SK-N-SH treated with all-trans-retinoic acid at 6 μM for 48 hours (cell line): ENCODE data around the gene TPM1.

ENCODE experiments used
- ATAC-seq: fragments of 200-7000 bp; cut with Tn5 transposase; 3 replicates; pipeline ENCODE4 v1.9.1; 2020; ENCODE audit warnings: mild to moderate bottlenecking, moderate library complexity
- ARNTL ChIP-seq: fragments of 450-650 bp; formaldehyde crosslinking; IDR thresholded peaks from 2 replicates; pipeline ENCODE4 v1.5.0; 2020; ENCODE audit warnings: low read depth, mild to moderate bottlenecking, moderate library complexity, borderline replicate concordance
- BACH2 ChIP-seq: fragments of 250-450 bp; sonication (Bioruptor Pico); IDR thresholded peaks from 2 replicates; pipeline ENCODE4 v1.9.0; 2021; ENCODE audit warnings: mild to moderate bottlenecking, borderline replicate concordance
- CREB5 ChIP-seq: fragments of 250-450 bp; sonication (Bioruptor Pico); IDR thresholded peaks from 2 replicates; pipeline ENCODE4 v1.5.1; 2020; ENCODE audit warnings: low read depth, mild to moderate bottlenecking, moderate library complexity
- CSDC2 ChIP-seq: fragments of 250-450 bp; sonication (Bioruptor Pico); IDR thresholded peaks from 2 replicates; pipeline ENCODE4 v1.5.0; 2020; ENCODE audit warnings: mild to moderate bottlenecking, moderate library complexity
- GLIS3 ChIP-seq: fragments of 250-450 bp; sonication (Bioruptor Pico); IDR thresholded peaks from 2 replicates; pipeline ENCODE4 v1.5.0; 2020; ENCODE audit warnings: mild to moderate bottlenecking, moderate library complexity
- ISL1 ChIP-seq: fragments of 250-450 bp; sonication (Bioruptor Pico); IDR thresholded peaks from 2 replicates; pipeline ENCODE4 v2.1.2; 2022; ENCODE audit warnings: mild to moderate bottlenecking, moderate library complexity
- OSR1 ChIP-seq: fragments of 250-450 bp; sonication (Bioruptor Pico); IDR thresholded peaks from 2 replicates; pipeline ENCODE4 v1.8.0; 2022; ENCODE audit warnings: moderate library complexity, mild to moderate bottlenecking, inconsistent platforms
- PATZ1 ChIP-seq: fragments of 250-450 bp; sonication (Bioruptor Pico); IDR thresholded peaks from 2 replicates; pipeline ENCODE4 v1.8.0; 2020; ENCODE audit warnings: mild to moderate bottlenecking, moderate library complexity, borderline replicate concordance
- POU6F1 ChIP-seq: fragments of 250-450 bp; sonication (Bioruptor Pico); IDR thresholded peaks from 2 replicates; pipeline ENCODE4 v1.8.0; 2021; ENCODE audit warnings: low read depth, mild to moderate bottlenecking, moderate library complexity, borderline replicate concordance
- RARB ChIP-seq: fragments of 250-450 bp; sonication (Bioruptor Pico); IDR thresholded peaks from 2 replicates; pipeline ENCODE4 v1.8.0; 2021; ENCODE audit warnings: mild to moderate bottlenecking, moderate library complexity
- TCF4 ChIP-seq: fragments of 250-450 bp; sonication (Bioruptor Pico); IDR thresholded peaks from 2 replicates; pipeline ENCODE4 v1.8.0; 2021; ENCODE audit warnings: mild to moderate bottlenecking, moderate library complexity, borderline replicate concordance
- TOX ChIP-seq: fragments of 250-450 bp; sonication (Bioruptor Pico); IDR thresholded peaks from 2 replicates; pipeline ENCODE4 v1.8.0; 2021; ENCODE audit warnings: mild to moderate bottlenecking, moderate library complexity, borderline replicate concordance
- TSHZ2 ChIP-seq: fragments of 250-450 bp; sonication (Bioruptor Pico); IDR thresholded peaks from 2 replicates; pipeline ENCODE4 v1.5.0; 2020; ENCODE audit warnings: mild to moderate bottlenecking, moderate library complexity
- ZC3H10 ChIP-seq: fragments of 250-450 bp; sonication (Bioruptor Pico); IDR thresholded peaks from 2 replicates; pipeline ENCODE4 v1.5.1; 2021; ENCODE audit warnings: mild to moderate bottlenecking, moderate library complexity
- ZFP3 ChIP-seq: fragments of 250-450 bp; sonication (Bioruptor Pico); IDR thresholded peaks from 2 replicates; pipeline ENCODE4 v1.5.0; 2020; ENCODE audit warnings: mild to moderate bottlenecking, moderate library complexity
- ZNF565 ChIP-seq: fragments of 450-650 bp; formaldehyde crosslinking; conservative IDR thresholded peaks from 2 replicates; pipeline ENCODE4 v1.5.0; 2020; ENCODE audit warnings: low read depth, mild to moderate bottlenecking, moderate library complexity
- ZNF70 ChIP-seq: fragments of 450-650 bp; formaldehyde crosslinking; IDR thresholded peaks from 2 replicates; pipeline ENCODE4 v1.5.0; 2020; ENCODE audit warnings: mild to moderate bottlenecking, moderate library complexity
- ZNF8 ChIP-seq: fragments of 450-650 bp; formaldehyde crosslinking; IDR thresholded peaks from 2 replicates; pipeline ENCODE4 v1.5.0; 2020; ENCODE audit warnings: mild to moderate bottlenecking, moderate library complexity

TPM1 gene

GRCh38 chr15:63027646-63028045 is 14.9 kb upstream of the TPM1 start:
- no peak for TF ChIP-seq POU6F1 (CRISPR knock-in tag)
- no peak for TF ChIP-seq ZFP3 (CRISPR knock-in tag)
- TF ChIP-seq CSDC2 (CRISPR knock-in tag), result no peak
- no peak for TF ChIP-seq ZC3H10 (CRISPR knock-in tag)
- TF ChIP-seq PATZ1, result no peak
- TF ChIP-seq CREB5 (CRISPR knock-in tag), result no peak
- TF ChIP-seq BACH2, result no peak
- no peak for TF ChIP-seq ZNF8 (CRISPR knock-in tag)
- TF ChIP-seq ZNF565 (CRISPR knock-in tag), result no peak
- no peak for TF ChIP-seq TCF4
- TF ChIP-seq OSR1 (CRISPR knock-in tag), result no peak
- no peak for TF ChIP-seq TSHZ2 (CRISPR knock-in tag)
- no peak for TF ChIP-seq ZNF70 (CRISPR knock-in tag)
- TF ChIP-seq ARNTL (CRISPR knock-in tag), result no peak
- ATAC-seq, result no peak

- no peak for ATAC-seq
- TF ChIP-seq ZC3H10 (CRISPR knock-in tag) (no peak), ISL1 (CRISPR knock-in tag) (no peak), TSHZ2 (CRISPR knock-in tag) (no peak), ARNTL (CRISPR knock-in tag) (no peak), CREB5 (CRISPR knock-in tag) (no peak), TCF4 (no peak), BACH2 (no peak), PATZ1 (no peak), ZNF8 (CRISPR knock-in tag) (no peak), ZNF565 (CRISPR knock-in tag) (no peak), TOX (CRISPR knock-in tag) (no peak), RARB (no peak), POU6F1 (CRISPR knock-in tag) (no peak), GLIS3 (no peak), OSR1 (CRISPR knock-in tag) (no peak)
These were observed 14.0 kb upstream of the TPM1 start for GRCh38 chr15:63028442-63029110.
